HG02798 (cell line): ENCODE results near the gene PLEKHH2.
"Not testable (repeated sequence)": the region's sequence is repeated elsewhere in the genome, so short reads cannot be mapped to it uniquely, and the experiment has no call there.

Source experiments
- ATAC-seq: cut with Tn5 transposase; IDR thresholded peaks from one replicate; pipeline ENCODE4 v1.9.1; 2021; ENCODE audit warnings: mild to moderate bottlenecking; ENCODE audit not compliant: unreplicated experiment, poor library complexity

Gene PLEKHH2

GRCh38 chr2:43636153-43636552 lies 907 bp upstream of the PLEKHH2 start:
- not testable (repeated sequence) for ATAC-seq

- no peak for ATAC-seq
These were observed 439 bp upstream of the PLEKHH2 start for GRCh38 chr2:43636621-43637020.

GRCh38 chr2:43642363-43642762 lies 5.3 kb downstream of the PLEKHH2 start:
- no peak for ATAC-seq

GRCh38 chr2:43643680-43644079 lies 6.6 kb downstream of the PLEKHH2 start:
- no peak for ATAC-seq

GRCh38 chr2:43648994-43649701 lies 12.1 kb downstream of the PLEKHH2 start:
- no peak for ATAC-seq

- no peak for ATAC-seq
These were observed 16.4 kb downstream of the PLEKHH2 start for GRCh38 chr2:43653506-43653905.

- ATAC-seq, result no peak
These were observed 20.2 kb downstream of the PLEKHH2 start for GRCh38 chr2:43657241-43657640.

GRCh38 chr2:43675646-43676321 lies 38.7 kb downstream of the PLEKHH2 start:
- no peak for ATAC-seq

- no peak for ATAC-seq
These were observed 39.4 kb downstream of the PLEKHH2 start, which contains the start of gene C1GALT1C1L for GRCh38 chr2:43676322-43677050. Gene C1GALT1C1L (minus strand): TSS chr2:43676429. CDS start chr2:43676322, 107 bp downstream.

- ATAC-seq, result not testable (repeated sequence)
These were observed 40.7 kb downstream of the PLEKHH2 start for GRCh38 chr2:43677783-43678182.

- no peak for ATAC-seq
These were observed 48.3 kb downstream of the PLEKHH2 start for GRCh38 chr2:43685357-43685756.

GRCh38 chr2:43689999-43690398 lies 52.9 kb downstream of the PLEKHH2 start:
- ATAC-seq, result no peak

- no peak for ATAC-seq
These were observed 55.5 kb downstream of the PLEKHH2 start for GRCh38 chr2:43692428-43692994.

- ATAC-seq, result not testable (repeated sequence)
These were observed 61.1 kb downstream of the PLEKHH2 start for GRCh38 chr2:43698140-43698539.

- ATAC-seq, result no peak
These were observed 62.7 kb downstream of the PLEKHH2 start for GRCh38 chr2:43699761-43700160.

GRCh38 chr2:43701111-43701510 lies 64.1 kb downstream of the PLEKHH2 start:
- ATAC-seq, result no peak

GRCh38 chr2:43707255-43708015 lies 70.4 kb downstream of the PLEKHH2 start:
- no peak for ATAC-seq

- ATAC-seq, result no peak
These were observed 71.1 kb downstream of the PLEKHH2 start for GRCh38 chr2:43708178-43708577.

GRCh38 chr2:43708891-43709290 lies 71.8 kb downstream of the PLEKHH2 start:
- no peak for ATAC-seq

- ATAC-seq, result no peak
These were observed 73.8 kb downstream of the PLEKHH2 start for GRCh38 chr2:43710866-43711265.
